ENCODE results near the gene TMEM255B.

- no peak for TF ChIP-seq CTCF (IDR thresholded peaks at IDR 0.05)
- no peak for TF ChIP-seq POLR2A (IDR thresholded peaks at IDR 0.05)
These were observed 94.7 kb downstream of the TMEM255B start for GRCh38 chr13:113853518-113854237.

All from Peyer's patch (tissue), 4 donors.